ENCODE results near the gene TEX14.
"Not testable (repeated sequence)": the region's sequence is repeated elsewhere in the genome, so short reads cannot be mapped to it uniquely, and the experiment has no call there.

Gene TEX14

GRCh38 chr17:58556833-58557250 lies 135.0 kb downstream of the TEX14 start:
- DNase-seq: no peak

GRCh38 chr17:58555109-58555508 lies 136.7 kb downstream of the TEX14 start:
- DNase-seq: not testable (repeated sequence)

- no peak for DNase-seq
Measured at GRCh38 chr17:58541249-58541648, 150.6 kb downstream of the TEX14 start.

- no peak for DNase-seq
Measured at GRCh38 chr17:58539698-58540097, 152.1 kb downstream of the TEX14 start.

- DNase-seq: no peak
Measured at GRCh38 chr17:58538811-58539409, 152.9 kb downstream of the TEX14 start.

GRCh38 chr17:58537266-58537665 lies 154.6 kb downstream of the TEX14 start:
- no peak for DNase-seq

GRCh38 chr17:58536542-58536941 lies 155.3 kb downstream of the TEX14 start:
- no peak for DNase-seq

GRCh38 chr17:58535431-58535830 lies 156.4 kb downstream of the TEX14 start:
- DNase-seq: no peak

- no peak for DNase-seq
Measured at GRCh38 chr17:58534901-58535421, 156.9 kb downstream of the TEX14 start.

GRCh38 chr17:58534331-58534730 lies 157.5 kb downstream of the TEX14 start:
- DNase-seq: no peak

GRCh38 chr17:58533616-58534188 lies 158.1 kb downstream of the TEX14 start:
- no peak for DNase-seq

- no peak for DNase-seq
Measured at GRCh38 chr17:58532555-58532951, 159.3 kb downstream of the TEX14 start.

- DNase-seq: peak; percentile 73
Measured at GRCh38 chr17:58531661-58532554, 159.9 kb downstream of the TEX14 start.

- no peak for DNase-seq
Measured at GRCh38 chr17:58531122-58531521, 160.7 kb downstream of the TEX14 start.

GRCh38 chr17:58530655-58531054 lies 161.2 kb downstream of the TEX14 start:
- DNase-seq: no peak

- DNase-seq: no peak
Measured at GRCh38 chr17:58529275-58529674, 162.6 kb downstream of the TEX14 start.

- no peak for DNase-seq
Measured at GRCh38 chr17:58528443-58528842, 163.4 kb downstream of the TEX14 start.

- DNase-seq: no peak
Measured at GRCh38 chr17:58527949-58528348, 163.9 kb downstream of the TEX14 start.

GRCh38 chr17:58527306-58527705 lies 164.5 kb downstream of the TEX14 start:
- no peak for DNase-seq

GRCh38 chr17:58525239-58525638 lies 166.6 kb downstream of the TEX14 start:
- DNase-seq: no peak

- no peak for DNase-seq
Measured at GRCh38 chr17:58521680-58522079, 170.2 kb downstream of the TEX14 start.

- DNase-seq: no peak
Measured at GRCh38 chr17:58520843-58521430, 170.9 kb downstream of the TEX14 start.

- peak; percentile 100 for DNase-seq
Measured at GRCh38 chr17:58517928-58518609, 173.8 kb downstream of the TEX14 start.

Data from CD4-positive, alpha-beta T cell treated with Interleukin-10 for 1 hour (primary cell).